ENCODE measurements around the gene WDR72.
"Not testable (repeated sequence)": the region's sequence is repeated elsewhere in the genome, so short reads cannot be mapped to it uniquely, and the experiment has no call there.

The WDR72 gene

DNA sequence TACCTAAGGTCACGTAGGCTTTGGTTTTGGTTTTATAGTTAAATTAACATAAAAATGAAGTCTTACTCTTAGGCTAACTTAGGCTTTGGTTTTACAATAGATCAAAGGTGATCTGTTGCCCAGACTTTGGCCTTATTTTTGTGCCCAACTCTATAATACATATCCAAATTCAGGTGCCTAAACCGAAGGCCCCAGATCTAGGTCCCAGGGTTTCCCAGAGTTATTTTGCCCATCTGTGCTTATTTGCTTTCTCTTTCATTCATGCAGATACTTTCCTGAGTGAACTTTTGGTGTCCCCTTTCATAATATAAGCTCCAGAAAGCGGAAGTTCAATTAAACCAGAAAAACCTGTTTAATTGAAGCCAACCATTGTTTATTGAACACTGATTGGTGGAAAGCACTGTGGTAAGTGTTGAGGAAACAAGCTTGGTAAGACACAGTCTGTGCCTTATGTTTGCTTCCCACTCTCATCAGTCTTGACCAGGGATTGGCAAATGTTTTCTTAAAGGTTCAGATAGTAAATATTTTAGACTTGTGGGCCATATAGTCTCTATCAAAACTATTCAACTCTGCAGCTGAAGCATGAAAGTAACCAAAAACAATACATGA, 209.7 kb downstream of the WDR72 start:
- no peak overlapping the region for H3K4me3 ChIP-seq (ENCODE audit: low read depth, low read length)
- DNase-seq (ENCODE audit: low read depth), result no peak

DNA sequence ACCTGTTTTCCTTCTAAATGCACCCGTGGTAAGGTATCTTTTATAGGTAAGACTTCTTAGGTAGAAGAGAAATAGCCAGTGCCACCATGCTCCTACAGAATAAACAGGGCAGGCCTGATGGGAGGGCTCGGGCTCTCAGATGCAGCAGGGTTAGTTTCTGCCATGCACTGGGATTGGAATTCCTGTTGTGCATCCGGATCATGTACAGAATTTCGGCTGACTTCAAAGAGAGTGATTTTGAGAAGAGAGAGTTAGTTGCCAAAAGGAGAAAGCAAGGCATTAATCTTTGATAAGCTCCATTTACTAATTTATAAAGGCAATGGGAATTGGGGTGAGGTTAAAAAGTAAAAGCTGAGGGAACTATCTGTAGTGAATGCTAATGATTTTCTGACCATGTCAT, 211.2 kb downstream of the WDR72 start:
- DNase-seq (ENCODE audit: low read depth), result no peak
- no peak overlapping the region for H3K4me3 ChIP-seq (ENCODE audit: low read depth, low read length)

DNA sequence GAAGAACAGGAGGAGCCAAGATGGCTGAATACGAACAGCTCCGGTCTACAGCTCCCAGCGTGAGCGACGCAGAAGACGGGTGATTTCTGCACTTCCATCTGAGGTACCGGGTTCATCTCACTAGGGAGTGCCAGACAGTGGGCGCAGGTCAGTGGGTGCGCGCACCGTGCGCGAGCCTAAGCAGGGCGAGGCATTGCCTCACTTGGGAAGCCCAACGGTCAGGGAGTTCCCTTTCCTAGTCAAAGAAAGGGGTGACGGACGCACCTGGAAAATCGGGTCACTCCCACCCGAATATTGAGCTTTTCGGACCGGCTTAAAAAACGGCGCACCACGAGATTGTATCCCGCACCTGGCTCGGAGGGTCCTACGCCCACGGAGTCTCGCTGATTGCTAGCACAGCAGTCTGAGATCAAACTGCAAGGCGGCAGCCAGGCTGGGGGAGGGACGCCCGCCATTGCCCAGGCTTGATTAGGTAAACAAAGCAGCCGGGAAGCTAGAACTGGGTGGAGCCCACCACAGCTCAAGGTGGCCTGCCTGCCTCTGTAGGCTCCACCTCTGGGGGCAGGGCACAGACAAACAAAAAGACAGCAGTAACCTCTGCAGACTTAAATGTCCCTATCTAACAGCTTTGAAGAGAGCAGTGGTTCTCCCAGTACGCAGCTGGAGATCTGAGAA, 218.7 kb downstream of the WDR72 start:
- DNase-seq (ENCODE audit: low read depth); H3K4me3 ChIP-seq (ENCODE audit: low read depth, low read length): not testable (repeated sequence)

DNA sequence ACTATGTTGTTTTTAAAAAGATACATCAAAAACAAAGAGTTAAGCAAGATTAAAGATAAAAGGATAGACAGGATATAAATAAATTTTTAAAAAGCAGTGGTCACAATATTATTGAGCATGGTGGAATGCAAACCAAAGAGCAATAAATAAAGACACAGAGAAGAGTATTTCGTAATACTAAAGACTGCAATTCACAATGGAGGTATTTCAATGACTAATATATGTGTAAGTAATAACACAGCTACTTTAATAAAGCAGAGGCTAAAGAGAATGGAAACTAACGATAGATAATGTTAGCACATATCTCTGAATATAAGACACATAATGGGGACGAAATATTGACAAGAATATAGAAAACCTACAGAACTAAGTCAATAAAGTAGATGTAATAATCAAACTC, 219.6 kb downstream of the WDR72 start:
- H3K4me3 ChIP-seq (ENCODE audit: low read depth, low read length), result no peak overlapping the region
- no peak for DNase-seq (ENCODE audit: low read depth)

DNA sequence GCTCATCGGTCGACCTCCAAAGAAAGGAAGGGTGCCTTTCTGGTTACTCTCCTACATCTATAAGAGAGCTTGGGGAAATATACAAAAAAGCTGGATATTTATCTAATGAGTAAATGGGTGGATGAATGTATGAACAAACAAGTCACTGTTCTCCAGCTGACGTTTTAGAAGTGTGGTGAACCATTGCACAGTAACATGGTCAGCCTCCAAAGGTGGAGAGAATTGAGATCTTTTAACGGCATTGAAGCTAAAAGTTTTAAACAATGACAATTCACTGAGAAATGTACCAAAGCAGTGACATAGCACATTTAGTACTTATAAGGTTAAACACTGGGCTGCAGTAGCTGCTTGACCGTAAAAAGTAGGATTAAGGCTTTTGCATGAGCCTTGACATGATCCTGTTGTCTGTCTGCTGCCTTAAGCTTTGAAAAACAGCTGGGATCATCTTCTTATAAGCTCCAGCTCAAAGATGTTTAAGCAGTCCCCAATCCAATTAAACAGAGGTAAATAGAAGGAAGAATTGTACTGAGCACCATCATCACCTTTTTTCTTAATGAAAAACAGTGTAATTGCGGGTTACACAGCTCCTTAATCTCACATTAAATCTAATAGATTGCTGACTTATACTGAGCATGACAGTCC, 222.9 kb downstream of the WDR72 start:
- no peak overlapping the region for H3K4me3 ChIP-seq (ENCODE audit: low read depth, low read length)
- no peak for DNase-seq (ENCODE audit: low read depth)

DNA sequence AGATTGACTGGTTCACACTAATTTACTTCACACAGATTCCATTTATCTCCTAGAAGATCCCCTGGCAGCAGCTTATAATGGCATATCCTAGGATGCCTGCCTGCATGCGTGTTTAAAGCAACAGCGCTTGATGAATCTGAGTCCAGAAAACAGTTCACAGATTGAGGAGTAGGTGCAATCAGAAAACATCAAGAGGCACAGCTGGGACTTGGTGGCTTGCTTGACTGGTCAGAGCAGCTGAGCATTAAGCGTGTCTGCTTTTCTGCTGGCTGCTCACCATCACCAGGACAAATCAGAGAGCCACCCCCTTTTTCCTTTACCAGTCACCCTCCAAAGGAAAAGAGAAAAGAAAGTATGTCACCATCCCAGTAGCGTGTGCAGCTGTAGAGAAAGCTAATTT, 223.6 kb downstream of the WDR72 start:
- no peak overlapping the region for H3K4me3 ChIP-seq (ENCODE audit: low read depth, low read length)
- no peak for DNase-seq (ENCODE audit: low read depth)

DNA sequence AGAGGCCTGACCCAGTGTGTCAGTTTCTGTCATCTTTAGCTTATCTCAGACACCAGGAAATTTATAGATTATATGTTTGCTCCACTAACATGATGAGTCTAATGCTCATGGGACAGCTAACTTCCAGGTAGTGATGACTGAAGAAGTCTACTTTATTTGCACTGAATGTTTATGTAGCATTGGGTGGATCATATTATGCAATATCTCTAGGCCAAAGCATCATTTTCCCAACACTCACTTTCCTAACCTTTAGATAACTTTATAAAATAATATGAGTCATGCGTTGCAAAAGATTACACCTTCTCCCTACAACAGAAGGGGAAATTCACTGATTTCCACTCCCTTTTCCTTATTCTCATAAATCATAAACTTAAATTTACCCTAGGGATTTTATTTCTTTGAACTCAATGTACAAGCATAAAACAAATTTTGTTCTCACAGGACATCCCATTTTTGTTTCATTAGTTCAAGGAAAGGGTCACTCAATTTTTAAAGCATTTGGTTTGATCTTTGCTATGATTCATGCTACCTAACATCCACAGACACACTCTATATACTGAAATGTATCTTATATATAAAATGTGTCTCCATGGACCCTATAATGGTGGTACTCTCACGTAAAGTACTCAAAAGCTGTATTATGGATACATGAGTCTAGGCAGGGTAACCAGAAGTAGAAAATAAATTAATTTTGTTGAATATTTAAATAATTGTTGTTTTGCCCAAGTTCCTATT, 225.2 kb downstream of the WDR72 start:
- H3K4me3 ChIP-seq (ENCODE audit: low read depth, low read length), result no peak overlapping the region
- DNase-seq (ENCODE audit: low read depth), result no peak

DNA sequence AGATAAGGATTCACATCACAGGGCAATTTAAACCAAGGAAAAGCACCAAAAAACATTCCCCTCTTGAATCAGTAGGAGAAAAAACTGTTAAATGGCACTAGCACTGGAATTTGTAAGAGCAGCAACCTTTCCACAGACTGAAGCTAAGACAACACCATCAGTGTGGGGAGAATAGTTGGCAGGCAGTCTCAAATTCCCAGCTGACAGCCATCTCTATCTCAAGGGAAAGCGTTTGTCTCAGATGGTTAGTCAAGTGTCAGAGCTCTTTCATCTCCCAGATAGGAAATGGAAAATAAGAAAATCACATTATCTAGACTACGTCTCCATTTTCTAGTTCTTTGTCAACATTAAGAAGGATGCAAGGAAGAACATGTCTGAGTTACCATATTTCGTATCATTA, 228.7 kb downstream of the WDR72 start:
- no peak for DNase-seq (ENCODE audit: low read depth)

DNA sequence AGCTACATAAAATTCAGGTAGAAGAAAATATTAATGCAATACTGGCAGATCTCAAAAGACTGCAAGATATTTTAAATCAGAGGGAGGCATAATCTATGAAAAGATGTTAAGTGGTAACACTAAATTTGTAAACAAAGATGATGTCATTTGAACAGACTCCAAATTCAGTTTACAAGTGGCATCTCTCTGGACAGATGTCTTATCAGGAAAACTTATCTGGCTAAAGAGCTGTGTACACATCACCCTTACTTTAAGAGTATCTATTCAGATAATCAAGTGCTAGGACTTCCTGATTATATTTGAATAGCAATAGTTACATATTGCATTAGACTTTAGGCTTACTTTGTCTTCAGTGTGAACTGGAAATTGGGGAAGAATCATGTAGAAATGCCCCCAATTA, 231.5 kb downstream of the WDR72 start:
- DNase-seq (ENCODE audit: low read depth), result no peak
- H3K4me3 ChIP-seq (ENCODE audit: low read depth, low read length), result no peak overlapping the region

More for the DNA sequence above, 228.7 kb downstream of the WDR72 start:
- no peak overlapping the region for H3K4me3 ChIP-seq (ENCODE audit: low read depth, low read length)

DNA sequence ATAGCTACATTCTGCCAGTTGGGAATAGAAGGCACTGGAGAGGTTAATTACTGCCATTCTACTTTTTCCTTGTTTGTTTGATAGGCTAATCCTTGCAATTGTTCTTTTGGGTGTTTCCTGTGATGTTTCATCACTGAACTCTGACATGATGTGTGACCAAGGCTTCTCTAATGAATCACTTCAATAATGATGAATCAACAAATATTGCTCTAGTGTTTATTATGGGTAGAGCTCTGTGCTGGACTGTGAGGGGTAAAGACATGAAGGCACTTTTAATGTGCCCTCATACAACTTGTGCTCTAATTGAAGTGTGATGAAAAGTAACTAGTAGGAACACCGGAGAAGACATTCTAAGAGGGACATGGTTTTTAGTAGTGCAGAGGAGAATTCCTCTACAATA, 233.6 kb downstream of the WDR72 start:
- DNase-seq (ENCODE audit: low read depth), result no peak
- H3K4me3 ChIP-seq (ENCODE audit: low read depth, low read length), result no peak overlapping the region

DNA sequence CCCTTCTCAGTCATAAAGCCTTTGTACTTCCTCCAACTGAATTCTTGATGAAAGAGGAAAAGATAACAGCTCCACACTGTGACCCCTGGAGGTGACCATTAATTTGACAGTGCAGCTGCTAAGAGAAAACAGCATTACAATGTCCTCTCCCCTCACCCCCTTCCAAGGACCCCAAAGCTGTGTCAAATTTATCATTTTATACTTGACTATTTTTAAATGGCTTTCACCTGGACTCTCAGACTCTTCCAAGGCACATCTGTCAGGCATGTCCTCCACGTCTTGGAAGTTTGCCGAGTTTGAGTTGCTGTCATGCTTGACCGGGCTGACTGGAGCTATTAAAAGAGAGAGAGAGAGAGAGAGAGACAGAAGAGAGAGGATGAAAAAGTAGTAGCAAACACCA, 236.5 kb downstream of the WDR72 start:
- H3K4me3 ChIP-seq (ENCODE audit: low read depth, low read length), result no peak overlapping the region
- DNase-seq (ENCODE audit: low read depth), result no peak

DNA sequence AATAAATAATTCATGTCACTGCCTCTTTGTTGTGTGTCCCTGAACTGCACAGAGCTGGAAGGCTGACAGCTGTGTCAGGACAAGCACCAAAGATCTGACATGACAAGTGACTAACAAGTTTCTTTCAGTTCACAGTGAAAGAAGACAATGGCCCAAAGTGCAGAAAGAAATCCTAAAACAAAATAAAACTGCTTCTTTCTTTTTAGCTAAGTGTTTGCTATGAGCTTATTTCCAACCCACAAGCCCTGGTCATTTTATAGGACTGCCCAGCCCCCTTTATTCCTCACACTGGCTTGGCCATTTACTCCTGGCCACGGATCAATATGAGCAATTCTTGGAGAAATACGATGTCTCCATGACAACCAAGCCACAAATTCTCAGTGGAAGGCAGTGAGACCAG, 238.5 kb downstream of the WDR72 start:
- DNase-seq (ENCODE audit: low read depth), result no peak
- no peak overlapping the region for H3K4me3 ChIP-seq (ENCODE audit: low read depth, low read length)

DNA sequence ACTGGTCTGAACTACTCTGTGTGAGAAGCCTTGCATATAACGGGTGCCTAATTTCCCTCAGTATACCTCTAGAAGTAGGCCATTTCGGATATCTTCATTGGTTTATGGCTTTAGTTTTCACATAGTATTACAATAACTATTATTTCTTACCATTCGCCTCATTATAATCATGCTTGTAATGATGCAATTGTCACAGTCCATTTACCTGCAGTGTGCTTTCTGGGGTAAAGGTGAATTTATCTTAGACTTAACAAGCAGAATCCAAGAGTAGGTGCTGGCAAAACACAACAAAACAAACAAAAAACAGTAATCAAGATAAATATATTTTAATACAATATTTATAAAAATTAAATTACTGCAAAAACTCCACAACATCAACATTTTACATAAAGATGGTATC, 246.0 kb downstream of the WDR72 start:
- no peak for DNase-seq (ENCODE audit: low read depth)
- no peak overlapping the region for H3K4me3 ChIP-seq (ENCODE audit: low read depth, low read length)

DNA sequence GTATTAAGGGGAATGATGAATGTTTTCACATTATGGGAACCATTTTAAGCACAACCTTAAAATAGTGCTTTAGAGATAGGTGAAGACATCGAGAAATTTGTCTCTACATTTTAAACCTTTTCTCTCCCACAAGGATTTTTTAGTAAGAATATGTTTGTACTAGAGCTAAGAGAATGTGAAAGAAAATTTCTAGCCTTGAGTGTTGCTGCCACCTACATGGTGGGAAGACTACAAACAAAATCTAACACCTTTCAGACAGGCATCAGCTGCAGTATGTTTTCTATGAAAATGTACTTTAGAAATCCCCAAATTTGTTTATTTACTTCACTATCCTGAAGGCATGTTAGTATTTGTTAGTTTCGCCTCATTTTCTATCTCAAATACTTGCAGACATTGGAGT, 247.4 kb downstream of the WDR72 start:
- no peak overlapping the region for H3K4me3 ChIP-seq (ENCODE audit: low read depth, low read length)
- no peak for DNase-seq (ENCODE audit: low read depth)

DNA sequence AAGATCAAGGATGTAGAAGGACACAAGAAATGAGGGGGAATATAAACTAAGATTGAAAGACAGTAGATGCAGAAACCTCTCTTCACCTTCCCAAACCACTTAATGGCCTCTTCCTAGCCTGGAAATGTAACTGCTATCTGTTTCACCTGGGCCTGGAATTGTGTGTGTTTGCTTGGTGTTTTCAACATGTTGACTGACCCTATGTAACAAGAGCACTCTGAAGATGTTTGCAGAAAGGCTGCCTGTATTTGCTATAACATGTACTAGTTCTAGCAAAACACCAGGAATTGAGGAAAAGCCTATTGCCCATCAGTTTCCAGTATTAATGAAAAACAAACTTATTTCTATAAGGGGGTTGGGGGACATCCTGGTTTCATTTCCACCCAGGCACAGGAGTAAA, 248.3 kb downstream of the WDR72 start:
- DNase-seq (ENCODE audit: low read depth), result no peak
- H3K4me3 ChIP-seq (ENCODE audit: low read depth, low read length), result no peak overlapping the region

DNA sequence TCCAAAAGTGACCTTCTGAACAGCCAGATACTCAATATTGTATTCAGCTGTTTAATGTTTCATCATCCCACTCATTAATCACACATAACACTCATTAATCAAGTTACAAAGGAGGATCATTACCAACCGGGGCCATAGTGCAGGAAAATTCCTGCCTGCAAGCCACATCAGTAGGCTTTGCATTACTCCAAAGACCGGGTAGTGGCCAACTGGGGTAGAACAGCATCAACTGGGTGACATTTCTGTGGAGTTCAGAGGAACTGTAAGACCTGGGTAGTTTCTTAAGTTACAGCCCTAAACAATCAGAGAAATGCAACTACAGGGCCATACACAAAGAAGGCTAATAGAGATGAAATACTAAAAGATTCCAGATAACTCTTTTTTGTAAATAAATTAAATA, 253.1 kb downstream of the WDR72 start:
- no peak for DNase-seq (ENCODE audit: low read depth)
- H3K4me3 ChIP-seq (ENCODE audit: low read depth, low read length), result no peak overlapping the region

DNA sequence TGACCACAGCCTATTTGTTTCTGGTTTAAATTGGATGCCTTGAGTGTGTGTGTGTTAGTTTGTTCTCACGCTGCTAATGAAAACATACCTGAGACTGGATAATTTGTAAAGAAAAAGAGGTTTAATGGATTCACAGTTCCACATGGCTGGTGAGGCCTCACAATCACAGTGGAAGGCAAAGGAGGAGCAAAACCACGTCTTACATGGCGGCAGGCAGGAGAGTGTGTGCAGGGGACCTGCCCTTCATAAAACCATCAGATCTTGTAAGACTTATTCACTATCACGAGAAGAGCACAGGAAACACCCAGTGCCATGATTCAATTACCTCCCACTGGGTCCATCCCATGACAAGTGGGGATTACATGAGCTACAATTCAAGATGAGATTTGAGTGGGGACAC, 260.5 kb downstream of the WDR72 start:
- no peak for DNase-seq (ENCODE audit: low read depth)
- no peak overlapping the region for H3K4me3 ChIP-seq (ENCODE audit: low read depth, low read length)

DNA sequence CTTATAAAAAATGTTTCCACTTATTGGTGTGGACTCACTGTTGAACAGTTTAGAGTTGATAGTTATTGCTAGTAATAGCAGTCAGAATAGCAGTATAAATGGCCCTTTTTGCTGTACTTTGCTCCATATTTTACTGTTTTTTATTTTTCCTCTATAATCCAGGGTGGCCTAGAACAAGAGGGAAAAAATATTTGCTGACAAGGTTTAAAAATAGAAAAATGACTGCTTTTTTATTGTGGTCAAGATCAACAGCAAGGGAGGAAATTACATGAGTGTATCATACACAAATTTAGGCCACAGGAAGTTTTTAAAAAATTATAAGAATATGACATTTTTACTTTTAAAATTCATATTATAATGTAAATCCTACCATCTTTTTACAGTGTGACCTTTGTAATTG, 269.1 kb downstream of the WDR72 start:
- DNase-seq (ENCODE audit: low read depth), result no peak
- no peak overlapping the region for H3K4me3 ChIP-seq (ENCODE audit: low read depth, low read length)

DNA sequence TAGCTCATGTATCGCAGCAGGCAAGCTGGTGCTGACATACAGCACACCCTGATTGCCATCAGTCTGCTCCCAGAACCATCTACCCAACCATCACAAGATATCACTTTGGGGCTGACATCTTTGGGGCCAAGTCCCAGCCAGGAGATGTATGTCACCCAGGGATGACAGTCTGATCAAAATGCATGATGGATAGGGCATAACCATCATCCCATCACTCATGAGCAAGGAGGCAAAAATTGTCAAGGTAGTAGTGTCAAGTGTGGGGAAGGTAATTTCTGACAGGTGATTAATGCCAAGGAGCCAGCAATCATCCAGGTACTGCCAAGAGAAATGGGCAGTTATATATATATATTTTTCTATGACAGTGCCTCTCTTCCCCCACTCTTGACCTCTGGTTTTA, 277.4 kb downstream of the WDR72 start:
- no peak for DNase-seq (ENCODE audit: low read depth)
- H3K4me3 ChIP-seq (ENCODE audit: low read depth, low read length), result no peak overlapping the region

DNA sequence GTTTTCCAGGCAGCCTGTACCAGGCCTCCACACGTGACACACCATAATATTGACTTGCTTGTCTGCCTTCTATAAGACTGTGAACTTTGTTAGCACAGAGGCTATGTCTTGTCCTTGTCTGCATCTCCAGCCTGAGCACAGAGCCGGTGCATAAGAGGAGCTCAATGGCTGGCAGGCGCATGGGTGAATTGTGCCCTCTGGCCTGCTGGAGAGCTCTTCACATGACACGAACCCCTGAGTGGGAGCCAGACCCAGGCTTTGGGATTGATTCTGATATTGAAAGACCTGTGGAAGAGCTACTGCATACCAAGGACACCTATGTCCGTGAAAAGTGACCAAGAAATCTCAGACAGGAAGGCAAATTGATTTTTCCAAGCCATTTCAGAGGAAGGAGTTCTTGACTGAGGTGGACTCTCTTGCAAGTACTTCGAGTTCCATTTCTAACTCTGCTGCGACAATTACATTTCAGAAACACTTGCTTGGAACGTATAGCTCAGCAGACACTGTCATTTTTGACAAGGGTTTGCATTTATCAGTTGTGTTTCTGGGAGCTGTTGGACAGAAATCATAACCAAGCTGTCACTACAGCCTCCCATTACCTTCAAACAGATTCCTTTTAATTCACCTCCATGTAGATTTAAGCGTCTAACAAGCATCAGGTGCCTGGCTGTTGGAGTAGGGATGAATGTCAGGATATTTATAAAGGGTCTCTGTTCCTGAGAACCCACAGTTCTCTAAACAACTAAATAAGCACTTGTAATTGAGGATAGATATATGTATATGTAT, 281.3 kb downstream of the WDR72 start:
- no peak overlapping the region for H3K4me3 ChIP-seq (ENCODE audit: low read depth, low read length)
- no peak for DNase-seq (ENCODE audit: low read depth)
